T47D (cell line): ENCODE measurements around the gene DTNB.
A peak's percentile ranks its signal among the peaks of the same experiment; 100 is the strongest.

ENCODE experiments used
- DNase-seq, 2 experiments: peaks; one replicate each; pipeline versions ENCODE4 v3.0.0 to v3.0.0-alpha.2; 2011 to 2012; ENCODE audit warnings: low read depth in 1 of 2, low spot score in 1 of 2
- JUND ChIP-seq: IDR thresholded peaks from 2 replicates; pipeline ENCODE4 v1.6.1; 2012; ENCODE audit warnings: low read depth
- in situ Hi-C: cut with HindIII; loops from 2 replicates; pipeline ENCODE4 v1.10.0; 2016; ENCODE audit warnings: low sequenced_read_pairs, low pct_unique_long_range_greater_than_20kb

DTNB gene

GRCh38 chr2:25379535-25379934 is 293.8 kb downstream of the DTNB start:
- DNase-seq: no peak
- in situ Hi-C loops: no loop called here
- no peak for TF ChIP-seq JUND

GRCh38 chr2:25378731-25379490 is 294.5 kb downstream of the DTNB start:
- TF ChIP-seq JUND: no peak
- in situ Hi-C loops: no loop called here
- no peak for DNase-seq

- in situ Hi-C loops: no loop called here
- DNase-seq: no peak
- no peak for TF ChIP-seq JUND
These were observed 295.5 kb downstream of the DTNB start for GRCh38 chr2:25377822-25378421.

GRCh38 chr2:25376750-25377621 is 296.4 kb downstream of the DTNB start:
- no peak for TF ChIP-seq JUND
- DNase-seq: peak; percentile 16 to 64
- in situ Hi-C loops: no loop called here

- TF ChIP-seq JUND: no peak
- in situ Hi-C loops: no loop called here
- DNase-seq: no peak
These were observed 297.3 kb downstream of the DTNB start for GRCh38 chr2:25375989-25376545.

- in situ Hi-C loops: no loop called here
- TF ChIP-seq JUND: no peak
- DNase-seq: no peak
These were observed 297.9 kb downstream of the DTNB start for GRCh38 chr2:25375371-25375988.

GRCh38 chr2:25374827-25375226 is 298.6 kb downstream of the DTNB start:
- in situ Hi-C loops: no loop called here
- no peak for DNase-seq
- TF ChIP-seq JUND: no peak

GRCh38 chr2:25374411-25374810 is 299.0 kb downstream of the DTNB start:
- TF ChIP-seq JUND: no peak
- in situ Hi-C loops: no loop called here

GRCh38 chr2:25373269-25373981 is 300.0 kb downstream of the DTNB start:
- DNase-seq: no peak
- in situ Hi-C loops: no loop called here
- TF ChIP-seq JUND: no peak

More at GRCh38 chr2:25374411-25374810, 299.0 kb downstream of the DTNB start:
- no peak for DNase-seq

GRCh38 chr2:25372405-25373268 is 300.7 kb downstream of the DTNB start:
- DNase-seq: no peak
- in situ Hi-C loops: no loop called here
- TF ChIP-seq JUND: no peak
